ENCODE results near the gene RPL13.
A peak's percentile ranks its signal among the peaks of the same experiment; 100 is the strongest.

Gene RPL13

DNA sequence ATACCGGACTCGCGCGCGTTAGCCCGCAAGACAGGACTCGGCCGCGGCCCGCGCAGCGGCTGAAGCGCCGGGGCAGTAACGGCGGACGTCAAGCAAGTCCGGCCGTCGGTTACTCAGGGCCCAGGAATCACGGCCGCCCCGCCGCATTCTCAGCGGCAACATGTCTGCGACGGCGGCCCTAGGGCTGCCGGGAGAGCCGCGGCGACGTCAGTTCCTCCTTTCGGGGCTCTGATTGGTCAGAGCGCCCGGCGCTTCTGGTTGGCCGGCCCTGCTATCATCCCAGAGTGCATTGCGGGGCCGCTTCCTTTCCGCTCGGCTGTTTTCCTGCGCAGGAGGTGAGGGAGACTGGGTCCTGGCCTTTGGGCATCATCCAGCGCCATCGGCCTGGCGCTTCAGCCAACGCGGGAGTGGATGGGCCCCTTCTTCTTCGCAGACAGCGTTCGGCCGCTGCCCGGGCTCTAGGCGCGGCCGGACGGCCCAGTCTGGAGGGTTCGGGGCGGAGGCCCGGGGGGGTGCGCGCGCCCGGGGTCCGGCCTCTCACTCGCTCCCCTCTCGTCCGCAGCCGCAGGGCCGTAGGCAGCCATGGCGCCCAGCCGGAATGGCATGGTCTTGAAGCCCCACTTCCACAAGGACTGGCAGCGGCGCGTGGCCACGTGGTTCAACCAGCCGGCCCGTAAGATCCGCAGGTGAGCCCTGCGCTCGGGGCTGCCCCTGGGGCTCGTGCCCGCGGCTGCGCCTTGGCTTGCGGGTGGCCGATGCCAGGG is at the start of gene RPL13:
Gene RPL13 (plus strand): TSS at position 305 of the 764 bp plus-strand sequence. CDS start 278 bp downstream, at position 583.
- H3K4me1 ChIP-seq (ENCODE audit: control insufficient read depth, insufficient read depth, low read length, unreplicated experiment) = peaks cover 46% of the 10 kb centered on the region

DNA sequence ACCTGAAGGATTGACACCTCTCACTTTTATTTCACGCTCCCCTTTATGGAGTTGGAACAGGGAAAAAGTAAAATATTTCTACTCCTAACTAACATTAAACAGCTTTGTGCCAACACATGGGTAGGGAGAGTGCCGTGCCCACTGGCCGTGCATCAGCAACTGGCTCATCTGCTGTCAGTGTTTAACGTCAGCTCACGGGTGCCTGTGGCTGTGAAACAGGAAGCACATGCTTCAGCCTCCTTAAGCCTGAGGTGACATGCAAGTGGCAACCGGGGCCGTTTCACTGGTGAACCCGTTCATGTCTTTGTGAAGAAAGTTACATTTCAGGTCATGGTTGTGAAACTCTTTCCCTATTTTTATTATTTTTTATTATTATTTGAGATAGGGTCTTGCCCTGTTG is 49.1 kb upstream of the RPL13 start:
- Histone ChIP-seq H3K79me2 (ENCODE audit: control insufficient read depth, insufficient read depth, low read length, unreplicated experiment) (peaks cover 55% of the 10 kb centered on the region), H3K27me3 (ENCODE audit: insufficient read depth, low read length) (no peaks in the 10 kb centered on the region), H3K36me3 (ENCODE audit: insufficient read depth, low read length) (peaks cover 23% of the 10 kb centered on the region)

More for the DNA sequence above, at the start of gene RPL13:
- H3K27ac ChIP-seq (ENCODE audit: low read depth, low read length) = peak within 1 kb of the TSS; percentile 96
- no peaks in the 10 kb centered on the region for H3K27me3 ChIP-seq (ENCODE audit: insufficient read depth, low read length)
- H3K79me2 ChIP-seq (ENCODE audit: control insufficient read depth, insufficient read depth, low read length, unreplicated experiment) = peaks cover 35% of the 10 kb centered on the region
- H3K36me3 ChIP-seq (ENCODE audit: insufficient read depth, low read length) = peaks cover 42% of the 10 kb centered on the region
- no peak within 1 kb of the TSS for H2AFZ ChIP-seq (ENCODE audit: low read length, unreplicated experiment)
- H3K4me3 ChIP-seq (ENCODE audit: low read depth, low read length) = peak within 1 kb of the TSS; percentile 90

DNA sequence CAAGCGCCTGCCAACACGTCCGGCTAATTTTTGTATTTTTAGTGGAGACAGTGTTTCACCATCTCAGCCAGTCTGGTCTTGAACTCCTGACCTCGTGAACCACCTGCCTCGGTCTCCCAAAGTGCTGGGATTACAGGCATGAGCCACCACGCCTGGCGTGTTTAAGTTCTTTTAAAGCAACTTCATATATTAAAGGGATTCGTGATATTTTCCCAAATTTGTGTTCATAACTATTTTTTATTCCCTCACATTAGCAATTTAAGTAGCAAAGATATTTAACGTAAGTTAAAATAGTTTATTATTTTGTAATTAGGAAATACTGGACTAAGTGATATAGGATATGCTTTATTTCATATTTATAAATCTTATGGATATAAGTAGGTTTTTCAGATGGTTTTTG is 48.0 kb upstream of the RPL13 start:
- Histone ChIP-seq H3K27me3 (ENCODE audit: insufficient read depth, low read length) (no peaks in the 10 kb centered on the region), H3K79me2 (ENCODE audit: control insufficient read depth, insufficient read depth, low read length, unreplicated experiment) (peaks cover 50% of the 10 kb centered on the region), H3K4me3 (ENCODE audit: low read depth, low read length) (no peak overlapping the region), H3K36me3 (ENCODE audit: insufficient read depth, low read length) (peaks cover 27% of the 10 kb centered on the region), H3K4me1 (ENCODE audit: control insufficient read depth, insufficient read depth, low read length, unreplicated experiment) (no peaks in the 10 kb centered on the region), H2AFZ (ENCODE audit: low read length, unreplicated experiment) (no peak overlapping the region), H3K27ac (ENCODE audit: low read depth, low read length) (no peak overlapping the region)

More for the DNA sequence above, 49.1 kb upstream of the RPL13 start:
- H3K4me3 ChIP-seq (ENCODE audit: low read depth, low read length) = no peak overlapping the region
- H2AFZ ChIP-seq (ENCODE audit: low read length, unreplicated experiment) = no peak overlapping the region
- H3K27ac ChIP-seq (ENCODE audit: low read depth, low read length) = no peak overlapping the region
- peaks cover under 1% of the 10 kb centered on the region for H3K4me1 ChIP-seq (ENCODE audit: control insufficient read depth, insufficient read depth, low read length, unreplicated experiment)

DNA sequence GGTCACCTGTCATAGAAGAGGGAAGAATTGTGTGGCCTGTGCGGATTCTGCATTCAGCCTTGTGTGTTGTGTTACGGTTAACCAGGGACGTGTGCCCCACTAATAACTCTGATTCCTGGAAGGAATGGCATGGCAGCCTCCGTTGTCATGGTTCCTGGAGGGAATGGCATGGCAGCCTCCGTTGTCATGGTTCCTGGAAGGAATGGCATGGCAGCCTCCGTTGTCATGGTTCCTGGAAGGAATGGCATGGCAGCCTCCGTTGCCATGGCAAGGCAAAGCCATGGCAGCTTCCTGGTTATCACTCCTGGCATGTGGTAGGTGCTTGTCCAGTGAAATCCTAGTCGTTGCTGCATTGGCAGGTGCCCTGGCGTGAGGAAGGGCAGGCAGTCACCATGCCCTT is 43.4 kb upstream of the RPL13 start:
- H3K27me3 ChIP-seq (ENCODE audit: insufficient read depth, low read length) = no peaks in the 10 kb centered on the region
- no peak overlapping the region for H3K4me3 ChIP-seq (ENCODE audit: low read depth, low read length)
- peaks cover 34% of the 10 kb centered on the region for H3K36me3 ChIP-seq (ENCODE audit: insufficient read depth, low read length)
- H2AFZ ChIP-seq (ENCODE audit: low read length, unreplicated experiment) = no peak overlapping the region
- H3K27ac ChIP-seq (ENCODE audit: low read depth, low read length) = no peak overlapping the region
- H3K79me2 ChIP-seq (ENCODE audit: control insufficient read depth, insufficient read depth, low read length, unreplicated experiment) = peaks cover 38% of the 10 kb centered on the region
- no peaks in the 10 kb centered on the region for H3K4me1 ChIP-seq (ENCODE audit: control insufficient read depth, insufficient read depth, low read length, unreplicated experiment)

DNA sequence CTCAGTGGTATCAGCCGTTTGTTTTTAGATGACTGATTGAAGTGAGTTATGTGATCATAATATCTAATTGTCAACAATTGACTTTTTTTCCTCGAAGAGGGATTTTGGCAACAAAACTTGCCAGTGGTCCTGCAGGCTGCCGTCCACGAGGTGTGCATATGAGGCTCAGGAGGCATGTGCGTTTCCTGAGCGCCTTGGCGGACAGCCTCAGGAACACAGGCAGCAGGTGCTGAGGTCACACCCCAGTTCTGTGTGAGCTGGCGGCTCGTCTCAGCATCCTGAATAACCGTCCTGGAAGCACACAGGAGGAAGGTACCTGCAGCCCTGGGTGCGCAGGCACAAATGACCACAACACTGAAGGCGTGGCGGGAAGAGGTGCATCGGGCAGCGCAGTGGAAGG is 40.6 kb upstream of the RPL13 start:
- no peaks in the 10 kb centered on the region for H3K4me1 ChIP-seq (ENCODE audit: control insufficient read depth, insufficient read depth, low read length, unreplicated experiment)
- H3K36me3 ChIP-seq (ENCODE audit: insufficient read depth, low read length) = peaks cover 30% of the 10 kb centered on the region
- no peaks in the 10 kb centered on the region for H3K27me3 ChIP-seq (ENCODE audit: insufficient read depth, low read length)
- H3K4me3 ChIP-seq (ENCODE audit: low read depth, low read length) = no peak overlapping the region
- H3K27ac ChIP-seq (ENCODE audit: low read depth, low read length) = no peak overlapping the region
- no peak overlapping the region for H2AFZ ChIP-seq (ENCODE audit: low read length, unreplicated experiment)
- H3K79me2 ChIP-seq (ENCODE audit: control insufficient read depth, insufficient read depth, low read length, unreplicated experiment) = peaks cover 43% of the 10 kb centered on the region

DNA sequence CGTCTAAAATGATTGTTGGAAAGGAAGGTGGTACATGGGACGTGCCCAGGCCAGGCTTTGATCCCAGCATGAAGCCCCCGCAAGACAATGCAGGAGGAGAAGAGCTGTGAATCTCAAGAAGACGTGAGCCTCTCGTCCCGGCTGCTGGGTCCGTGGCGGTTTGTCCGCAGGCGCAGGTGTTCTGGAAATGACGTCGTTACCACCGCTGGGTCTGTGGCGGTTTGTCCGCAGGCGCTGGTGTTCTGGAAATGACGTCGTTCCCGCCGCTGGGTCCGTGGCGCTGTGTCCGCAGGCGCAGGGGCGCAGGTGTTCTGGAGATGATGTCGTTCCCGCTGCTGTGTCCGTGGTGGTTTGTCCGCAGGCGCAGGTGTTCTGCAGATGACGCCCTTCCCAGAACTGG is 38.2 kb upstream of the RPL13 start:
- no peaks in the 10 kb centered on the region for H3K27me3 ChIP-seq (ENCODE audit: insufficient read depth, low read length)
- no peak overlapping the region for H3K27ac ChIP-seq (ENCODE audit: low read depth, low read length)
- H3K79me2 ChIP-seq (ENCODE audit: control insufficient read depth, insufficient read depth, low read length, unreplicated experiment) = peaks cover 41% of the 10 kb centered on the region
- H2AFZ ChIP-seq (ENCODE audit: low read length, unreplicated experiment) = no peak overlapping the region
- H3K4me3 ChIP-seq (ENCODE audit: low read depth, low read length) = no peak overlapping the region
- peaks cover 28% of the 10 kb centered on the region for H3K36me3 ChIP-seq (ENCODE audit: insufficient read depth, low read length)
- H3K4me1 ChIP-seq (ENCODE audit: control insufficient read depth, insufficient read depth, low read length, unreplicated experiment) = no peaks in the 10 kb centered on the region

DNA sequence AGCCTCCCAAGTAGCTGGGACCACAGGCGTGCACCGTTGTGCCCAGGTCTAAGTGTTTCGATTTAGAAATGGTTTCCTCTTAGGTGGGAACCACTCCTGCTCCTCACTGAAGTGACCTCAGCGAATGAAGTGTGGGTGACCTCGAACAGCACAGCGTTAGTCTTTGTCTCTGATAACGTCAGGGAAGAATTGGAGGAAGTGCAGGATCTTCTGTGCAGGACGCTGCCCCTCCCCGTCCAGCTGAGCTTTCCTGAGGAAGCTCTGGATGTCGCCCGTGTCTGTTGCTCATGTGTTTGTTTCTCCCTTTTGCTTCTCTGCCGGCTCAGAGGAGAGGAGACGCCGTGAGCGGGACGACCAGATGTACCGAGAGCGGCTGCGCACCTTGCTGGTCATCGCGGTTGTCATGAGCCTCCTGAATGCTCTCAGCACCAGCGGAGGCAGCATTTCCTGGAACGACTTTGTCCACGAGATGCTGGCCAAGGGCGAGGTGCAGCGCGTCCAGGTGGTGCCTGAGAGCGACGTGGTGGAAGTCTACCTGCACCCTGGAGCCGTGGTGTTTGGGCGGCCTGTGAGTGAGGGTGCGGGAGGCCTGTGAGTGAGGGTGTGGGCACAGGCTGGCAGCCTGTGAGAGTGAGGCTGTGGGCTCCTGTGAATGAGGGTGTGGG is 36.7 kb upstream of the RPL13 start:
- H3K4me1 ChIP-seq (ENCODE audit: control insufficient read depth, insufficient read depth, low read length, unreplicated experiment) = no peaks in the 10 kb centered on the region
- H3K36me3 ChIP-seq (ENCODE audit: insufficient read depth, low read length) = peaks cover 21% of the 10 kb centered on the region; the same call in 1 of the 2 replicates
- H2AFZ ChIP-seq (ENCODE audit: low read length, unreplicated experiment) = no peak overlapping the region
- H3K79me2 ChIP-seq (ENCODE audit: control insufficient read depth, insufficient read depth, low read length, unreplicated experiment) = peaks cover 31% of the 10 kb centered on the region
- no peak overlapping the region for H3K4me3 ChIP-seq (ENCODE audit: low read depth, low read length)
- H3K27ac ChIP-seq (ENCODE audit: low read depth, low read length) = no peak overlapping the region
- no peaks in the 10 kb centered on the region for H3K27me3 ChIP-seq (ENCODE audit: insufficient read depth, low read length)

DNA sequence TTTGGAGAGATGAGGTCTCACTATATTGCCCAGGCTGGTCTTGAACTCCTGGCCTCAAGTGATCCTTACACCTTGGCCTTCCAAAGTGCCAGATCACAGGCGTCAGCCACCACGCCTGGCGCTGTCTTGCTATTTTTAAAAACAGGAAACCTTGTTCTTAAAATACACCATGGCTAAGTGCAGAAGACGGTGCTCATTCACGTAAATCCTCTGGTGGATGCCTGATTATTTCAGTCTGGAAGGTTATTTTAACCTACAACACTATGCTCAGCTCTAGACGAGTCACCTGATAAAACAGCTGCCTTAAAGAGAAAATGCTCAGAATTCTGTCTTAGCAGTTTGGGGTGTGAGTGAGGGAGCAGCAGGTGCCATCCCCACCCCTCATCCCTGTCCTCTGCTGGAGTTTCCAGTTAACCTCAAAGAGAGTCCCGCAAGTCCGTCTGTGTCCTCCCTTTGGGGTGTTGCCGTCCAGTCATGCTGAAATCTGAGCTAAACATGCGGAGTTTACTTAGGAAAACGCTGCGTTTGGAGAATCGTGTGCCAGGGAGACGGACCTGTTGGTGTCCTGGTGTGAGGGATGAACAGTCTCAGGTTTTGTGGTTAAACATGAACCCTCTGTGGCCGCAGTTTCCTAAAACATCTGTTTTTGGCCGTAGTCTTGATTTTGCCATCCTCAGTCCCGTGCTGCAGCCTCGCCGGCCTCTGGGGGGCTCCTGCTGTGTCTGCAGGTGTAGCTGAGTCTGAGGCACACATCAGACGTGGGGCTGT is 35.2 kb upstream of the RPL13 start:
- Histone ChIP-seq H3K79me2 (ENCODE audit: control insufficient read depth, insufficient read depth, low read length, unreplicated experiment) (peaks cover 26% of the 10 kb centered on the region), H3K36me3 (ENCODE audit: insufficient read depth, low read length) (peaks cover 21% of the 10 kb centered on the region; the same call in 1 of the 2 replicates), H3K4me3 (ENCODE audit: low read depth, low read length) (no peak overlapping the region), H3K27ac (ENCODE audit: low read depth, low read length) (no peak overlapping the region), H3K4me1 (ENCODE audit: control insufficient read depth, insufficient read depth, low read length, unreplicated experiment) (no peaks in the 10 kb centered on the region), H3K27me3 (ENCODE audit: insufficient read depth, low read length) (no peaks in the 10 kb centered on the region), H2AFZ (ENCODE audit: low read length, unreplicated experiment) (no peak overlapping the region)

DNA sequence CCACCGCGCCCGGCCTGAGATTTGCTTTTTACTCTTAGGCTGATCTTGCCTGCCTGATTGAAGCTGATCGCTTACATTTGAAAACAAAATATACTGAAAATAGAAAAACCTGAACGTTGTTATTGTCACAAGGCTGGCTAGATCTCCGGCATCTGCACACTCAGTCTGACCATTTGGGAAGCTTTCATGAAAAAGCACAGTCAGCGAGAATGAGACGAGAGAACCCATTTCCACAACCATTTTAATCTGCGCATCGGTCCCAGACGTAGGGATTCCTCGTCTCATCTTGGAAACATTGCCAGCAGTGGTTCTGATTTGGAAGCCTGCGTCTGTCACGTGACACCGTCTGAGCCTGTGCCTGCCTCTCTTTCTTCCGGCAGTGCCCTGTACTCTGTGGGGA is 31.4 kb upstream of the RPL13 start:
- Histone ChIP-seq H3K79me2 (ENCODE audit: control insufficient read depth, insufficient read depth, low read length, unreplicated experiment) (peaks cover 11% of the 10 kb centered on the region), H3K27me3 (ENCODE audit: insufficient read depth, low read length) (no peaks in the 10 kb centered on the region), H3K4me3 (ENCODE audit: low read depth, low read length) (no peak overlapping the region), H3K27ac (ENCODE audit: low read depth, low read length) (no peak overlapping the region), H3K4me1 (ENCODE audit: control insufficient read depth, insufficient read depth, low read length, unreplicated experiment) (no peaks in the 10 kb centered on the region), H2AFZ (ENCODE audit: low read length, unreplicated experiment) (no peak overlapping the region), H3K36me3 (ENCODE audit: insufficient read depth, low read length) (peaks cover 19% of the 10 kb centered on the region; the same call in 1 of the 2 replicates)

DNA sequence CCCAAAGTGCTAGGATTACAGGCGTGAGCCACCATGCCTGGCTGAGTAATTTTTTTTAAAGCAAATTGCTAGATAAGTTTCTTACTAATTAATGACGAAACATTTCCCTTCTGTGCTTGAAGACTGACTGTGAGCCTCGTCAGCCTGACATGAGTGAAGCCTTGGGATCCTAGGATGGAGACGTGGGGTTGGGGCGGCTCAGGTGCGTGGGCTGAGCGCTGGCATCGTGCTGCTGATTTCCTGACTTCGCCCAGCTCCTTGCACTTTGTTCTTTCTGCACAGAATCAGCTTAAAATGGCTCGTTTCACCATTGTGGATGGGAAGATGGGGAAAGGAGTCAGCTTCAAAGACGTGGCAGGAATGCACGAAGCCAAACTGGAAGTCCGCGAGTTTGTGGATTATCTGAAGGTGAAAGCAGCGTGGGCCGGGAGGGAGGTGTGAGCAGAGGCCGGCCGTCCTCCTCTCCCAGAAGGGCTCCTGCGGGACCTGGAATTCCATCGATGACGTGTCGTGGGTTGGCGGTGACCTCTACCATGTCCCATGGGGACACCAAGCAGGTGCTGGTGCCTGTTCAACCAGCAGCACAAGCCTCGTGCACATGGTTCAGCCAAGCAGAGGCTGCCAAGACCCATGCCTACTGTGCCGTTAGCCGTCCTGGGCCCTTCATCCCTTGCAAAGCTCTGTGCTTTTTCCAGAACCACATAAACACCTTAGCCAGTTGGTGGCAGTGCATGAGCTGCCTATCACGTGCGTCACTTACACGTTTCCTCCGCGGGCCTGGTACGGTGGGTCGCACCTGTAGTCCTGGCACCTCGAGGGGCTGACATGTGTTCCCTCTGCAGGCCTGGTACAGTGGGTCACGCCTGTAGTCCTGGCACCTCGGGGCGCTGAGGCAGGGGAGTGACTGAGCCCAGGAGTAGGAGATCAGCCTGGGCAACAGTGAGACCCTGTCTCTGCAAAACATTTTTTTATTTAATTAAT is 29.8 kb upstream of the RPL13 start:
- Histone ChIP-seq H3K27me3 (ENCODE audit: insufficient read depth, low read length) (no peaks in the 10 kb centered on the region), H3K79me2 (ENCODE audit: control insufficient read depth, insufficient read depth, low read length, unreplicated experiment) (peaks cover 16% of the 10 kb centered on the region), H3K27ac (ENCODE audit: low read depth, low read length) (no peak overlapping the region), H3K4me3 (ENCODE audit: low read depth, low read length) (no peak overlapping the region), H3K36me3 (ENCODE audit: insufficient read depth, low read length) (peaks cover 33% of the 10 kb centered on the region; the same call in 1 of the 2 replicates), H3K4me1 (ENCODE audit: control insufficient read depth, insufficient read depth, low read length, unreplicated experiment) (no peaks in the 10 kb centered on the region), H2AFZ (ENCODE audit: low read length, unreplicated experiment) (no peak overlapping the region)
